Breast epithelium (tissue), 3 donors: Measurements from ENCODE around the gene WWOX.

Experiments used
- POLR2A ChIP-seq: fragments of 450-650 bp; IDR thresholded peaks from one replicate; pipeline ENCODE4 v1.6.1; 2016; ENCODE audit warnings: antibody characterized with exemption, mild to moderate bottlenecking, moderate library complexity
- POLR2AphosphoS5 ChIP-seq, 3 donors: sonication (generic); formaldehyde crosslinking; IDR thresholded peaks; one replicate each; pipeline ENCODE4 v1.6.1; 2017; ENCODE audit warnings: antibody characterized with exemption in 3 of 3
- TF ChIP-seq, protein P1 (sequence below), 3 donors: fragments of 450-650 bp; IDR thresholded peaks; one replicate each; pipeline ENCODE4 v1.5.1; 2016 to 2017; ENCODE audit warnings: antibody characterized with exemption in 3 of 3, mild to moderate bottlenecking in 3 of 3, moderate library complexity in 3 of 3

DNA sequence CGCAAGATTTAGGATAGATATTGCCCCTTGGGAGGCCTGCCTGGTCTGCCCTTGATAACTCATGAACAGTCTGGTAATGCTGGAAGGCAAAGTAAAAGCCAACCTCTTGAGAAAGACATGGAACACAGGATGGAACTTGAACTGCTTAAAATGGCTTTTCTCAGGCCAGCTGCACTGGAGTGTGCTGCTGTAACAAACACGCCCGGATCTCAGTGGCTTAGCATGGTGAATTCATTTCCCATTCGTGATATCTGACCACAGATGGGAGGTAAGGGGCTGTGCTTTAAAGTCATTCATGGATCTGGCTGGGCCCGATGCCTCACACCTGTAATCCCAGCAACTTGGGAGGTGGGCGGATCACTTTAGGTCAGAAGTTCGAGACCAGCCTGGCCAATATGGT lies 113.2 kb downstream of the WWOX start:
- no peak for TF ChIP-seq POLR2AphosphoS5 (IDR thresholded peaks at IDR 0.05)
- TF ChIP-seq, protein P1, sequence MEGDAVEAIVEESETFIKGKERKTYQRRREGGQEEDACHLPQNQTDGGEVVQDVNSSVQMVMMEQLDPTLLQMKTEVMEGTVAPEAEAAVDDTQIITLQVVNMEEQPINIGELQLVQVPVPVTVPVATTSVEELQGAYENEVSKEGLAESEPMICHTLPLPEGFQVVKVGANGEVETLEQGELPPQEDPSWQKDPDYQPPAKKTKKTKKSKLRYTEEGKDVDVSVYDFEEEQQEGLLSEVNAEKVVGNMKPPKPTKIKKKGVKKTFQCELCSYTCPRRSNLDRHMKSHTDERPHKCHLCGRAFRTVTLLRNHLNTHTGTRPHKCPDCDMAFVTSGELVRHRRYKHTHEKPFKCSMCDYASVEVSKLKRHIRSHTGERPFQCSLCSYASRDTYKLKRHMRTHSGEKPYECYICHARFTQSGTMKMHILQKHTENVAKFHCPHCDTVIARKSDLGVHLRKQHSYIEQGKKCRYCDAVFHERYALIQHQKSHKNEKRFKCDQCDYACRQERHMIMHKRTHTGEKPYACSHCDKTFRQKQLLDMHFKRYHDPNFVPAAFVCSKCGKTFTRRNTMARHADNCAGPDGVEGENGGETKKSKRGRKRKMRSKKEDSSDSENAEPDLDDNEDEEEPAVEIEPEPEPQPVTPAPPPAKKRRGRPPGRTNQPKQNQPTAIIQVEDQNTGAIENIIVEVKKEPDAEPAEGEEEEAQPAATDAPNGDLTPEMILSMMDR (IDR thresholded peaks at IDR 0.05), result no peak
- TF ChIP-seq POLR2A, result no peak
